ENCODE data around the gene ACTR3C.
"Not testable (repeated sequence)": the region's sequence is repeated elsewhere in the genome, so short reads cannot be mapped to it uniquely, and the experiment has no call there.

- not testable (repeated sequence) for TF ChIP-seq PPARA (CRISPR knock-in tag; IDR thresholded peaks at IDR 0.05; ENCODE audit: borderline replicate concordance); ARNTL (CRISPR knock-in tag; IDR thresholded peaks at IDR 0.05; ENCODE audit: borderline replicate concordance, low read depth); ESRRG (CRISPR knock-in tag; IDR thresholded peaks at IDR 0.05); PATZ1 (CRISPR knock-in tag; IDR thresholded peaks at IDR 0.05; ENCODE audit: borderline replicate concordance); OSR1 (CRISPR knock-in tag; IDR thresholded peaks at IDR 0.05); BACH2 (CRISPR knock-in tag; IDR thresholded peaks at IDR 0.05; ENCODE audit: borderline replicate concordance); TCF4 (CRISPR knock-in tag; IDR thresholded peaks at IDR 0.05; ENCODE audit: borderline replicate concordance); ZFP3 (CRISPR knock-in tag; IDR thresholded peaks at IDR 0.05); ZNF565 (CRISPR knock-in tag; conservative IDR thresholded peaks at IDR 0.05; ENCODE audit: low read depth)
Observed at GRCh38 chr7:150288816-150289215, 34.5 kb downstream of the ACTR3C start.
